HEK293 (cell line): ENCODE results near the gene FBXO5.

Experiments used
- CTCF ChIA-PET: fragments of 350-600 bp; formaldehyde crosslinking; extraction: SDS; loops from one replicate; lab custom pipeline; 2021; ENCODE audit warnings: antibody characterized with exemption; lab: Yijun Ruan, JAX
- POLR2A ChIA-PET: fragments of 300-600 bp; formaldehyde crosslinking; extraction: SDS; loops from one replicate; lab custom pipeline; 2020; ENCODE audit warnings: antibody characterized with exemption, inconsistent platforms; lab: Yijun Ruan, JAX
- H3K27ac ChIP-seq: fragments of 200-500 bp; sonication (Bioruptor generic); 2 replicates; pipeline ENCODE4 v1.5.1; 2014; ENCODE audit warnings: low read depth, low read length, control low read depth, inconsistent platforms; ENCODE audit errors: extremely low read depth
- H3K36me3 ChIP-seq, 2 experiments: fragments of 200-500 bp in 1 of 2; sonication (Bioruptor generic) in 1 of 2; 1 replicate in 1 of 2; 2 replicates in 1 of 2; pipeline ENCODE4 v1.5.1; 2014 to 2017; ENCODE audit warnings: inconsistent platforms in 2 of 2, low read length in 2 of 2; ENCODE audit not compliant: control insufficient read depth in 2 of 2, insufficient read depth in 1 of 2
- H3K4me1 ChIP-seq: fragments of 200-500 bp; sonication (Bioruptor generic); 2 replicates; pipeline ENCODE4 v1.5.1; 2014; ENCODE audit warnings: mild to moderate bottlenecking, low read length, inconsistent platforms; ENCODE audit not compliant: control insufficient read depth, insufficient read depth
- H3K4me3 ChIP-seq: 2 replicates; pipeline ENCODE4 v1.5.1; 2011; ENCODE audit warnings: low read depth, mild to moderate bottlenecking, control low read depth, low read length, moderate library complexity
- H3K9me3 ChIP-seq: fragments of 200-500 bp; sonication (Bioruptor generic); 2 replicates; pipeline ENCODE4 v1.5.1; 2014; ENCODE audit warnings: low read depth, low read length, inconsistent platforms; ENCODE audit not compliant: control insufficient read depth, insufficient read depth
- BCL11B ChIP-seq: fragments of 450-650 bp; formaldehyde crosslinking; IDR thresholded peaks from 2 replicates; pipeline ENCODE4 v1.5.1; 2016; ENCODE audit warnings: low read depth, missing biosample characterization, missing genetic modification characterization
- GLI2 ChIP-seq: fragments of 450-650 bp; formaldehyde crosslinking; IDR thresholded peaks from 2 replicates; pipeline ENCODE4; 2017; ENCODE audit warnings: missing biosample characterization, missing genetic modification characterization, low read depth, borderline replicate concordance
- KLF1 ChIP-seq: fragments of 450-650 bp; formaldehyde crosslinking; IDR thresholded peaks from 2 replicates; pipeline ENCODE4 v1.5.1; 2016; ENCODE audit warnings: missing biosample characterization, missing genetic modification characterization
- SALL2 ChIP-seq: fragments of 450-650 bp; formaldehyde crosslinking; IDR thresholded peaks from 2 replicates; pipeline ENCODE4 v1.5.0; 2017; ENCODE audit warnings: missing biosample characterization, mild to moderate bottlenecking, missing genetic modification characterization, borderline replicate concordance
- SCRT2 ChIP-seq: fragments of 450-650 bp; formaldehyde crosslinking; IDR thresholded peaks from 2 replicates; pipeline ENCODE4 v1.5.1; 2016; ENCODE audit warnings: missing biosample characterization, missing genetic modification characterization
- SP7 ChIP-seq: fragments of 450-650 bp; formaldehyde crosslinking; IDR thresholded peaks from 2 replicates; pipeline ENCODE4 v1.5.1; 2016; ENCODE audit warnings: missing biosample characterization, missing genetic modification characterization
- ZFP37 ChIP-seq: fragments of 450-650 bp; formaldehyde crosslinking; IDR thresholded peaks from 2 replicates; pipeline ENCODE4 v1.5.1; 2016; ENCODE audit warnings: missing biosample characterization, missing genetic modification characterization
- ZFP69B ChIP-seq: fragments of 450-650 bp; formaldehyde crosslinking; IDR thresholded peaks from 2 replicates; pipeline ENCODE4 v1.5.1; 2016; ENCODE audit warnings: missing biosample characterization, missing genetic modification characterization
- ZNF138 ChIP-seq: fragments of 450-650 bp; formaldehyde crosslinking; IDR thresholded peaks from 2 replicates; pipeline ENCODE4 v1.5.1; 2016; ENCODE audit warnings: missing biosample characterization, missing genetic modification characterization, borderline replicate concordance
- ZNF248 ChIP-seq: fragments of 450-650 bp; formaldehyde crosslinking; IDR thresholded peaks from 2 replicates; pipeline ENCODE4 v1.5.1; 2017; ENCODE audit warnings: missing biosample characterization, missing genetic modification characterization
- ZNF335 ChIP-seq: fragments of 450-650 bp; formaldehyde crosslinking; conservative IDR thresholded peaks from 2 replicates; pipeline ENCODE4 v1.5.1; 2016; ENCODE audit warnings: missing biosample characterization, missing genetic modification characterization
- ZNF341 ChIP-seq: fragments of 450-650 bp; formaldehyde crosslinking; IDR thresholded peaks from 2 replicates; pipeline ENCODE4; 2016; ENCODE audit warnings: low read depth, missing biosample characterization, missing genetic modification characterization
- ZNF366 ChIP-seq: fragments of 450-650 bp; formaldehyde crosslinking; conservative IDR thresholded peaks from 2 replicates; pipeline ENCODE4 v1.5.1; 2016; ENCODE audit warnings: missing biosample characterization, missing genetic modification characterization
- ZNF530 ChIP-seq: fragments of 450-650 bp; formaldehyde crosslinking; IDR thresholded peaks from 2 replicates; pipeline ENCODE4 v1.5.1; 2016; ENCODE audit warnings: low read depth, missing biosample characterization, missing genetic modification characterization
- ZNF600 ChIP-seq: fragments of 450-650 bp; formaldehyde crosslinking; IDR thresholded peaks from 2 replicates; pipeline ENCODE4 v1.5.1; 2016; ENCODE audit warnings: missing biosample characterization, missing genetic modification characterization
- ZNF776 ChIP-seq: fragments of 450-650 bp; formaldehyde crosslinking; IDR thresholded peaks from 2 replicates; pipeline ENCODE4 v1.5.0; 2017; ENCODE audit warnings: missing biosample characterization, missing genetic modification characterization, borderline replicate concordance
- ZNF791 ChIP-seq: fragments of 450-650 bp; formaldehyde crosslinking; IDR thresholded peaks from 2 replicates; pipeline ENCODE4 v1.5.1; 2016; ENCODE audit warnings: missing biosample characterization, missing genetic modification characterization
- ZXDB ChIP-seq: fragments of 450-650 bp; formaldehyde crosslinking; IDR thresholded peaks from 2 replicates; pipeline ENCODE4 v1.5.1; 2016; ENCODE audit warnings: missing biosample characterization, missing genetic modification characterization
- TF ChIP-seq, protein P1 (sequence below): fragments of 450-650 bp; formaldehyde crosslinking; IDR thresholded peaks from 2 replicates; pipeline ENCODE4 v1.5.1; 2016; ENCODE audit warnings: missing biosample characterization, missing genetic modification characterization
- TF ChIP-seq, protein P2 (sequence below): fragments of 450-650 bp; formaldehyde crosslinking; optimal IDR thresholded peaks from 2 replicates; pipeline ENCODE3; 2016; ENCODE audit warnings: missing biosample characterization, mild to moderate bottlenecking, missing genetic modification characterization
- TF ChIP-seq, protein P3 (sequence below): fragments of 450-650 bp; formaldehyde crosslinking; IDR thresholded peaks from 2 replicates; pipeline ENCODE4 v1.5.1; 2017; ENCODE audit warnings: missing biosample characterization, mild to moderate bottlenecking, missing genetic modification characterization, moderate library complexity

The FBXO5 gene

DNA sequence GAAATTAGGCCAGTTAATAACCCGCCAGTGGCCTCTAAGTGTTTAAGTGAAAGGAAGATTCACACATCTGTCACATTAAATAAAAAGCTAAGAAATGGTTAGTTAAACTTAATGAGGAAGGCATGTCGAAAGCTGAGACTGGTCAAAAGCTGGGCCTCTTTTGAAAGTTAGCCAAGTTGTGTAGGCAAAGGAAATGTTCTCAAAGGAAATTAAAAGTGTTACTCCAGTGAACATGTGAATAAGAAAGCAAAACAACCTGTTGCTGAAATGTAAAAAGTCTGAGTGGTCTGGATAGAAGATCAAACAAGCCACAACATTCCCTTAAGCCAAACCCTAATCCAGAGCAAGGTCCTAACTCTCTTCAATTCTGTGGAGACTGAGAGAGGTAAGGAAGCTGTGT is 30.6 kb upstream of the FBXO5 start:
- no peak overlapping the region for H3K27ac ChIP-seq
- H3K36me3 ChIP-seq: no peaks in the 10 kb centered on the region
- H3K9me3 ChIP-seq: no peaks in the 10 kb centered on the region
- peak; percentile 84 for TF ChIP-seq SCRT2 (tag by site-specific recombination)
- no peak for TF ChIP-seq ZNF600 (tag by site-specific recombination)
- H3K4me3 ChIP-seq: no peak overlapping the region
- POLR2A ChIA-PET: no interaction called here
- no peaks in the 10 kb centered on the region for H3K4me1 ChIP-seq
- CTCF ChIA-PET: interaction anchor here (1.0 kb wide), 1 partner anchor 59 kb away, joined by 4 read pairs; no protein-coding TSS in a partner anchor

DNA sequence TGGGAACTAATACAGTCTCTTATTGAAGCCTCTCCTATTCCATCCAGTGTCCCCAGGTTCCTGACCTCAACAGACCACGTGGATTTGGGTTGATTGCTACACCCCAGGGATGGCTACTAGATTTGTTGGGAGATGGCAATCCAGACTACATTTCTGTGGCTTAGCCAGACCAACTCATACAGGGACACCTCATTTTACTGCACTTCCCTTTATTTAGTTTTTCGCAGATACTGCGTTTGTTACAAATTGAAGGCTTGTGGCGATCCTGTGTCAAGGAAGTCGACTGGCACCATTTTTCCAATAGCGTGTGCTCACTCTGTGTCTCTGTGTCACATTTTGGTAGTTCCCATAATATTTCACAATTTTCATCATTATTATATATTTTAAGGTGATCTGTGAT is 30.0 kb upstream of the FBXO5 start:
- ChIA-PET CTCF (no interaction called here), POLR2A (no interaction called here)
- no peak overlapping the region for H3K4me3 ChIP-seq
- no peaks in the 10 kb centered on the region for H3K36me3 ChIP-seq
- no peak overlapping the region for H3K27ac ChIP-seq
- no peaks in the 10 kb centered on the region for H3K4me1 ChIP-seq
- no peak for TF ChIP-seq SALL2
- no peak for TF ChIP-seq KLF1 (tag by site-specific recombination)
- TF ChIP-seq SP7 (tag by site-specific recombination): no peak
- no peak for TF ChIP-seq ZFP37 (tag by site-specific recombination)
- no peak for TF ChIP-seq ZNF341
- TF ChIP-seq, protein P1, sequence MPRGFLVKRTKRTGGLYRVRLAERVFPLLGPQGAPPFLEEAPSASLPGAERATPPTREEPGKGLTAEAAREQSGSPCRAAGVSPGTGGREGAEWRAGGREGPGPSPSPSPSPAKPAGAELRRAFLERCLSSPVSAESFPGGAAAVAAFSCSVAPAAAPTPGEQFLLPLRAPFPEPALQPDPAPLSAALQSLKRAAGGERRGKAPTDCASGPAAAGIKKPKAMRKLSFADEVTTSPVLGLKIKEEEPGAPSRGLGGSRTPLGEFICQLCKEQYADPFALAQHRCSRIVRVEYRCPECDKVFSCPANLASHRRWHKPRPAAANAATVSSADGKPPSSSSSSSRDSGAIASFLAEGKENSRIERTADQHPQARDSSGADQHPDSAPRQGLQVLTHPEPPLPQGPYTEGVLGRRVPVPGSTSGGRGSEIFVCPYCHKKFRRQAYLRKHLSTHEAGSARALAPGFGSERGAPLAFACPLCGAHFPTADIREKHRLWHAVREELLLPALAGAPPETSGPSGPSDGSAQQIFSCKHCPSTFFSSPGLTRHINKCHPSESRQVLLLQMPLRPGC (tag by site-specific recombination): no peak
- TF ChIP-seq ZNF248 (tag by site-specific recombination): no peak
- no peak for TF ChIP-seq ZNF776 (tag by site-specific recombination)
- no peak for TF ChIP-seq GLI2 (tag by site-specific recombination)
- TF ChIP-seq ZXDB (tag by site-specific recombination): no peak
- no peak for TF ChIP-seq ZFP69B (tag by site-specific recombination)
- TF ChIP-seq, protein P2, sequence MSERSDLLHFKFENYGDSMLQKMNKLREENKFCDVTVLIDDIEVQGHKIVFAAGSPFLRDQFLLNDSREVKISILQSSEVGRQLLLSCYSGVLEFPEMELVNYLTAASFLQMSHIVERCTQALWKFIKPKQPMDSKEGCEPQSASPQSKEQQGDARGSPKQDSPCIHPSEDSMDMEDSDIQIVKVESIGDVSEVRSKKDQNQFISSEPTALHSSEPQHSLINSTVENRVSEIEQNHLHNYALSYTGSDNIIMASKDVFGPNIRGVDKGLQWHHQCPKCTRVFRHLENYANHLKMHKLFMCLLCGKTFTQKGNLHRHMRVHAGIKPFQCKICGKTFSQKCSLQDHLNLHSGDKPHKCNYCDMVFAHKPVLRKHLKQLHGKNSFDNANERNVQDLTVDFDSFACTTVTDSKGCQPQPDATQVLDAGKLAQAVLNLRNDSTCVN (tag by site-specific recombination): no peak
- no peak for TF ChIP-seq ZNF138 (tag by site-specific recombination)
- no peak for TF ChIP-seq ZNF366 (tag by site-specific recombination)
- no peak for TF ChIP-seq ZNF791 (tag by site-specific recombination)
- H3K9me3 ChIP-seq: no peaks in the 10 kb centered on the region

DNA sequence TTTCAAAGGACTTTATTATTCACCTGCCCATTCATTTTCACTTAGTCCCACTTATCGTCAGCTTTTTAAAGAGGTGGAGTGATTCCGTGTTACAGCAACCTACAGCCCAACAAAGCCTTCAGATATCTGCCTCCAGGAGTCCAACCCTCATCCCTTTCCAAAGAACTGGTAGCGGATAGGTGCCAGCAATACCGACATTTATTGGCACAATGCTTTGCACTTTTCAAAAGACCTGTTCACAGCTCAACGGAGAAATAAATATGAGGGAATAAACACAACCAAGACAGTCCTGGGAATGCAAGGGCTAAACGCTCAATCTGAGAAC is 20.5 kb upstream of the FBXO5 start:
- no peaks in the 10 kb centered on the region for H3K4me1 ChIP-seq
- peak overlapping the region; percentile 83 for H3K4me3 ChIP-seq
- peak overlapping the region; percentile 75 for H3K27ac ChIP-seq
- no peaks in the 10 kb centered on the region for H3K9me3 ChIP-seq
- ChIA-PET CTCF (interaction anchor here (0.6 to 1.0 kb wide), 2 partner anchors 23 to 29 kb away, joined by 3 to 4 read pairs; no protein-coding TSS in a partner anchor), POLR2A (interaction anchor here (5.0 kb wide), 1 partner anchor 20 kb away, joined by 55 read pairs; the partner anchor contains the start of gene FBXO5)
- TF ChIP-seq ZNF530 (tag by site-specific recombination) (no peak), BCL11B (no peak), ZNF335 (tag by site-specific recombination) (peak; percentile 60)
- TF ChIP-seq, protein P3, sequence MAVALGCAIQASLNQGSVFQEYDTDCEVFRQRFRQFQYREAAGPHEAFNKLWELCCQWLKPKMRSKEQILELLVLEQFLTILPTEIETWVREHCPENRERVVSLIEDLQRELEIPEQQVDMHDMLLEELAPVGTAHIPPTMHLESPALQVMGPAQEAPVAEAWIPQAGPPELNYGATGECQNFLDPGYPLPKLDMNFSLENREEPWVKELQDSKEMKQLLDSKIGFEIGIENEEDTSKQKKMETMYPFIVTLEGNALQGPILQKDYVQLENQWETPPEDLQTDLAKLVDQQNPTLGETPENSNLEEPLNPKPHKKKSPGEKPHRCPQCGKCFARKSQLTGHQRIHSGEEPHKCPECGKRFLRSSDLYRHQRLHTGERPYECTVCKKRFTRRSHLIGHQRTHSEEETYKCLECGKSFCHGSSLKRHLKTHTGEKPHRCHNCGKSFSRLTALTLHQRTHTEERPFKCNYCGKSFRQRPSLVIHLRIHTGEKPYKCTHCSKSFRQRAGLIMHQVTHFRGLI (tag by site-specific recombination): peak; percentile 35; the same call in 1 of the 2 replicates
- H3K36me3 ChIP-seq: peaks cover 5 to 22% of the 10 kb centered on the region in 2 experiments; a peak in 2 of 3 replicates
